Left lung (tissue), 10 donors: Measurements from ENCODE around the gene SREBF1. TPM values are rescaled to one million over a fixed set of nuclear protein-coding genes. Genes with fewer than 3 reads are reported as not detected.

Experiments used
- ATAC-seq: fragments of 200-7000 bp; cut with Tn5 transposase; one replicate; pipeline ENCODE4 v1.9.1; 2020; ENCODE audit warnings: moderate library complexity
- DNase-seq, 4 donors: peaks; one replicate each; pipeline ENCODE4 v3.0.0-alpha.2; 2013 to 2020
- H3K27ac ChIP-seq, 2 donors: fragments of 200-600 bp; sonication (generic) in 1 of 2; one replicate each; pipeline versions ENCODE4 v1.5.0 to v1.8.0; 2020 to 2021
- H3K27me3 ChIP-seq, 2 donors: fragments of 200-600 bp; sonication (generic) in 1 of 2; one replicate each; pipeline versions ENCODE4 v1.5.0 to v1.8.0; 2020 to 2021
- H3K36me3 ChIP-seq, 2 donors: fragments of 200-600 bp; sonication (generic) in 1 of 2; one replicate each; pipeline versions ENCODE4 v1.5.0 to v1.8.0; 2020 to 2021
- H3K4me1 ChIP-seq, 2 donors: fragments of 200-600 bp; one replicate each; pipeline ENCODE4 v1.8.0; 2021
- H3K4me3 ChIP-seq, 2 donors: fragments of 200-600 bp; sonication (generic) in 1 of 2; one replicate each; pipeline versions ENCODE4 v1.5.0 to v1.8.0; 2020 to 2021; ENCODE audit warnings: mild to moderate bottlenecking in 1 of 2
- H3K9me3 ChIP-seq, 2 donors: fragments of 200-600 bp; sonication (generic) in 1 of 2; one replicate each; pipeline versions ENCODE4 v1.5.0 to v1.8.0; 2020 to 2021
- CTCF ChIP-seq, 2 donors: fragments of 200-600 bp; sonication (generic) in 1 of 2; IDR thresholded peaks; one replicate each; pipeline versions ENCODE4 v1.5.0 to v1.8.0; 2021; ENCODE audit warnings: antibody characterized with exemption in 2 of 2
- intact Hi-C, 2 donors: fragments of 100-400 bp; cut with DNase I; formaldehyde crosslinking; loops; one replicate each; pipeline versions ENCODE4 v1.11.2 to v1.14.2; 2022
- polyA plus RNA-seq, 6 donors: library from polyadenylated mRNA; unstranded; fragments of 120-200 nt; gene quantifications; one replicate each; pipeline ENCODE4 v1.2.1, GENCODE V29; 2013; ENCODE audit not compliant: insufficient read length in 6 of 6
- total RNA-seq, 2 donors: library from RNA; stranded (reverse); fragmentation: NEBNext Ultra II Directional; extraction: Animal tissue kit (Norgen Biotek cat#: 25700); gene quantifications; one replicate each; pipeline ENCODE4 v1.2.1, GENCODE V29; 2021
- donor health status: DM: no; HTN: yes; CAD: no.
- donor health status: DM: no; HTN: no; CAD: no.

Gene SREBF1
- total and polyA plus RNA-seq, 8 donors = 27.9 to 122 (median 46.4) TPM

DNA sequence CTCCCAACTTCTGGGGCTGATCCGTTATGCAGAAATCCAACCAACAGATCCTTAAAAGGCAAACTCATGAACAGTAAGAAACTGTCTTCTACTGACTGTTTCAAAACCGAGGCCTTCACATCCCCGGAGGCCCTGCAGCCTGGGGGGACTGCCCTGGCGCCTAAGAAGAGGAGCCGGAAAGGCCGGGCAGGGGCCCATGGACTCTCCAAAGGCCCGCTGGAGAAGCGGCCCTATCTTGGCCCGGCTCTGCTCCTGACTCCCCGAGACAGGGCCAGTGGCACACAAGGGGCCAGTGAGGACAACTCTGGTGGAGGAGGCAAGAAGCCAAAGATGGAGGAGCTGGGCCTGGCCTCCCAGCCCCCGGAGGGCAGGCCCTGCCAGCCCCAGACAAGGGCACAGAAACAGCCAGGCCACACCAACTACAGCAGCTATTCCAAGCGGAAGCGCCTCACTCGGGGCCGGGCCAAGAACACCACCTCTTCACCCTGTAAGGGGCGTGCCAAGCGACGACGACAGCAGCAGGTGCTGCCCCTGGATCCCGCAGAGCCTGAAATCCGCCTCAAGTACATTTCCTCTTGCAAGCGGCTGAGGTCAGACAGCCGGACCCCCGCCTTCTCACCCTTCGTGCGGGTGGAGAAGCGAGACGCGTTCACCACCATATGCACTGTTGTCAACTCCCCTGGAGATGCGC lies 39.5 kb downstream of the SREBF1 start:
- Histone ChIP-seq H3K27me3 (no peaks in the 10 kb centered on the region), H3K4me3 (no peak overlapping the region), H3K4me1 (peaks cover 0 to 12% of the 10 kb centered on the region in 2 donors), H3K36me3 (peaks cover 0 to 76% of the 10 kb centered on the region in 2 donors), H3K27ac (no peak overlapping the region), H3K9me3 (no peaks in the 10 kb centered on the region)
- DNase-seq (no peak), ATAC-seq (no peak)
- intact Hi-C loops = no loop called here
- TF ChIP-seq CTCF (IDR thresholded peaks at IDR 0.05) = no peak

DNA sequence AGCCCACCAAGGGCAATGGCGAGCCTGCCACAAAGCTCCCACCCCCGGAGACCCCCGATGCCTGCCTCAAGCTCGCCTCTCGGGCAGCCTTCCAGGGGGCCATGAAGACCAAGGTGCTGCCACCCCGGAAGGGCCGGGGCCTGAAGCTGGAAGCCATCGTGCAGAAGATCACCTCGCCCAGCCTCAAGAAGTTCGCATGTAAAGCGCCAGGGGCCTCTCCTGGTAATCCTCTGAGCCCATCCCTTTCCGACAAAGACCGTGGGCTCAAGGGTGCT lies 40.1 kb downstream of the SREBF1 start:
- no peak overlapping the region for H3K4me3 ChIP-seq
- no peak for TF ChIP-seq CTCF (IDR thresholded peaks at IDR 0.05)
- no peaks in the 10 kb centered on the region for H3K9me3 ChIP-seq
- DNase-seq = no peak
- intact Hi-C loops = no loop called here
- H3K27me3 ChIP-seq = no peaks in the 10 kb centered on the region
- H3K4me1 ChIP-seq = peaks cover 0 to 17% of the 10 kb centered on the region in 2 donors
- no peak overlapping the region for H3K27ac ChIP-seq
- H3K36me3 ChIP-seq = peaks cover 0 to 70% of the 10 kb centered on the region in 2 donors
- ATAC-seq = no peak

DNA sequence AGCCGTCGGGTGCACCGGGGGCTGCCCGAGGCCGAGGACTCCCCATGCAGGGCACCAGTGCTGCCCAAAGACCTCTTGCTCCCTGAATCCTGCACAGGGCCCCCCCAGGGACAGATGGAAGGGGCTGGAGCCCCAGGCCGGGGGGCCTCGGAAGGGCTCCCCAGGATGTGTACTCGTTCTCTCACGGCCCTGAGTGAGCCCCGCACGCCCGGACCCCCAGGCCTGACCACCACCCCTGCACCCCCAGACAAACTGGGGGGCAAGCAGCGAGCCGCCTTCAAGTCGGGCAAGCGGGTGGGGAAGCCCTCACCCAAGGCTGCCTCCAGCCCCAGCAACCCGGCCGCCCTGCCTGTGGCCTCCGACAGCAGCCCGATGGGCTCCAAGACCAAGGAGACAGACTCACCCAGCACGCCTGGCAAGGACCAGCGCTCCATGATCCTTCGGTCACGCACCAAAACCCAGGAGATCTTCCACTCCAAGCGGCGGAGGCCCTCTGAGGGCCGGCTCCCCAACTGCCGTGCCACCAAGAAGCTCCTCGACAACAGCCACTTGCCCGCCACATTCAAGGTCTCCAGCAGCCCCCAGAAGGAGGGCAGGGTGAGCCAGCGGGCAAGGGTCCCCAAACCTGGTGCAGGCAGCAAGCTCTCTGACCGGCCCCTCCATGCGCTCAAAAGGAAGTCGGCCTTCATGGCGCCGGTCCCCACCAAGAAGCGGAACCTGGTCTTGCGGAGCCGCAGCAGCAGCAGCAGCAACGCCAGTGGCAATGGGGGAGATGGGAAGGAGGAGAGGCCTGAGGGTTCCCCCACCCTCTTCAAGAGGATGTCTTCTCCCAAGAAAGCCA lies 40.6 kb downstream of the SREBF1 start:
- H3K4me3 ChIP-seq = no peak overlapping the region
- ATAC-seq (no peak), DNase-seq (no peak)
- intact Hi-C loops = no loop called here
- peaks cover 0 to 67% of the 10 kb centered on the region in 2 donors for H3K36me3 ChIP-seq
- TF ChIP-seq CTCF (IDR thresholded peaks at IDR 0.05) = no peak
- H3K4me1 ChIP-seq = peaks cover 0 to 20% of the 10 kb centered on the region in 2 donors
- H3K27me3 ChIP-seq = no peaks in the 10 kb centered on the region
- no peak overlapping the region for H3K27ac ChIP-seq
- no peaks in the 10 kb centered on the region for H3K9me3 ChIP-seq

DNA sequence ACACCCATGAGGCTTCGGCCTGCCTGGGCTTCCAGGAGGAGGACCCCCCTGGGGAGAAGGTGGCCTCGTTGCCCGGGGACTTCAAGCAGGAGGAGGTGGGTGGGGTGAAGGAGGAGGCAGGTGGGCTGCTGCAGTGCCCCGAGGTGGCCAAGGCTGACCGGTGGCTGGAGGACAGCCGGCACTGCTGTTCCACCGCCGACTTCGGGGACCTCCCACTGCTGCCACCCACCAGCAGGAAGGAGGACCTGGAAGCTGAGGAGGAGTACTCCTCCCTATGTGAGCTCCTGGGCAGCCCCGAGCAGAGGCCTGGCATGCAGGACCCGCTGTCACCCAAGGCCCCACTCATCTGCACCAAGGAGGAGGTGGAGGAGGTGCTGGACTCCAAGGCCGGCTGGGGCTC lies 41.5 kb downstream of the SREBF1 start:
- no peaks in the 10 kb centered on the region for H3K27me3 ChIP-seq
- no peak overlapping the region for H3K4me3 ChIP-seq
- H3K4me1 ChIP-seq = peaks cover 0 to 20% of the 10 kb centered on the region in 2 donors
- TF ChIP-seq CTCF (IDR thresholded peaks at IDR 0.05) = no peak
- ATAC-seq (no peak), DNase-seq (no peak)
- no peaks in the 10 kb centered on the region for H3K9me3 ChIP-seq
- peaks cover 0 to 67% of the 10 kb centered on the region in 2 donors for H3K36me3 ChIP-seq
- no peak overlapping the region for H3K27ac ChIP-seq
- intact Hi-C loops = no loop called here

DNA sequence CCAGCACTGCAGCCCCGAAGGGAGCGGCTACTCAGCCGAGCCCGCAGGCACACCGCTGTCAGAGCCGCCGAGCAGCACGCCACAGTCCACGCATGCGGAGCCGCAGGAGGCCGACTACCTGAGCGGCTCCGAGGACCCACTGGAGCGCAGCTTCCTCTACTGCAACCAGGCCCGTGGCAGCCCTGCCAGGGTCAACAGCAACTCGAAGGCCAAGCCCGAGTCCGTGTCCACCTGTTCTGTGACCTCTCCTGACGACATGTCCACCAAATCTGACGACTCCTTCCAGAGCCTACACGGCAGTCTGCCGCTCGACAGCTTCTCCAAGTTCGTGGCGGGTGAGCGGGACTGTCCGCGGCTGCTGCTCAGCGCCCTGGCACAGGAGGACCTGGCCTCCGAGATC lies 42.4 kb downstream of the SREBF1 start:
- intact Hi-C loops = no loop called here
- Histone ChIP-seq H3K27me3 (no peaks in the 10 kb centered on the region), H3K27ac (no peak overlapping the region), H3K9me3 (no peaks in the 10 kb centered on the region), H3K36me3 (peaks cover 0 to 65% of the 10 kb centered on the region in 2 donors), H3K4me1 (peaks cover 0 to 20% of the 10 kb centered on the region in 2 donors), H3K4me3 (no peak overlapping the region)
- ATAC-seq = no peak
- no peak for TF ChIP-seq CTCF (IDR thresholded peaks at IDR 0.05)
- DNase-seq = no peak
